ENCODE data around the gene NOP53. TPM values are rescaled to one million over a fixed set of nuclear protein-coding genes. Genes with fewer than 3 reads are reported as not detected.

The NOP53 gene
- total and polyA plus RNA-seq, 2 donors (not counting 3 experiments of a cell fraction or from before 2014, with no cell fraction given): 119 to 150 TPM

- peaks cover 6 to 23% of the 10 kb centered on the region in 2 experiments for H3K36me3 ChIP-seq (ENCODE audit: control insufficient read depth in 2 of 2, extremely low read depth in 1 of 2, insufficient read depth in 2 of 2, low read length in 2 of 2)
- CTCF ChIA-PET: interaction anchor here (3.8 to 9.7 kb wide), 2 partner anchors 10 to 266 kb away, joined by 20 to 454 read pairs; partner anchors contain the start of gene EHD2
- POLR2A ChIA-PET: no interaction called here
- no peak overlapping the region for H3K4me2 ChIP-seq (ENCODE audit: insufficient read depth, low read length)
- H3K27me3 ChIP-seq (ENCODE audit: control insufficient read depth in 2 of 2, insufficient read depth in 2 of 2, low read length in 2 of 2): no peaks in the 10 kb centered on the region
- no peaks in the 10 kb centered on the region for H4K20me1 ChIP-seq (replicated peaks; ENCODE audit: control insufficient read depth, extremely low read depth, insufficient read depth, low read length)
- no peak overlapping the region for H3K9ac ChIP-seq (replicated peaks; ENCODE audit: extremely low read depth, insufficient read depth, low read length)
- BruUV-seq (replicated peaks): TSS peak; percentile 83
- H3K4me3 ChIP-seq (replicated peaks in 1 of 3; ENCODE audit: insufficient read depth in 1 of 3, low read depth in 1 of 3, low read length in 3 of 3): no peak overlapping the region
- H3K79me2 ChIP-seq (ENCODE audit: control insufficient read depth, insufficient read depth, low read length): no peaks in the 10 kb centered on the region
- DNase-seq (ENCODE audit: low read depth, low spot score): no peak
- no peak overlapping the region for H2AFZ ChIP-seq (ENCODE audit: low read depth, low read length)
- no peak overlapping the region for H3K27ac ChIP-seq (ENCODE audit: insufficient read depth, low read depth, low read length)
- intact Hi-C loops (cut with micrococcal nuclease) (no loop called here), dilution Hi-C loops (cut with MboI; ENCODE audit: extremely low pct_ligation_motif_present, low sequenced_read_pairs) (no loop called here)
- TF ChIP-seq POLR2AphosphoS5 (IDR thresholded peaks at IDR 0.05; ENCODE audit: insufficient read depth, low read depth, low read length): no peak
- TF ChIP-seq EZH2 (IDR thresholded peaks at IDR 0.05; ENCODE audit: borderline replicate concordance, low read depth, low read length, severe bottlenecking): no peak
- no peak for TF ChIP-seq POLR2A (IDR thresholded peaks at IDR 0.05; ENCODE audit: low read depth, low read length)
- TF ChIP-seq GATA2 (IDR thresholded peaks at IDR 0.05; ENCODE audit: insufficient read depth, insufficient read length, low read depth, low read length): no peak
- TF ChIP-seq FOS (IDR thresholded peaks at IDR 0.05; ENCODE audit: borderline replicate concordance, insufficient read depth, low read length): no peak
- TF ChIP-seq CTCF (IDR thresholded peaks at IDR 0.05; ENCODE audit: extremely low read depth in 1 of 2, insufficient read depth in 1 of 2, low read depth in 1 of 2, low read length in 2 of 2): no peak
- TF ChIP-seq JUN (IDR thresholded peaks at IDR 0.05; ENCODE audit: borderline replicate concordance, insufficient read depth, insufficient read length, low read depth): no peak
- no peak for TF ChIP-seq MAX (IDR thresholded peaks at IDR 0.05; ENCODE audit: insufficient read depth, insufficient read length)
- TF ChIP-seq MYC (IDR thresholded peaks at IDR 0.05; ENCODE audit: low read depth, low read length): no peak
- H3K4me1 ChIP-seq (ENCODE audit: control insufficient read depth, extremely low read depth, insufficient read depth, low read length): no peaks in the 10 kb centered on the region
- no peaks in the 10 kb centered on the region for H3K9me1 ChIP-seq (replicated peaks; ENCODE audit: control insufficient read depth, extremely low read depth, insufficient read depth, low read length)
- FAIRE-seq: no peak
- no peaks in the 10 kb centered on the region for H3K9me3 ChIP-seq (replicated peaks; ENCODE audit: control insufficient read depth, insufficient read depth, low read length)
Observed at GRCh38 chr19:47702671-47703070, 42.7 kb upstream of the NOP53 start.

Measured in endothelial cell of umbilical vein (primary cell).